C4-2B (cell line): Measurements from ENCODE around the gene PTPN11.

Experiments
- H3K27ac ChIP-seq: fragments of 450-650 bp; 2 replicates; pipeline ENCODE4 v1.5.1; 2017
- CTCF ChIP-seq: fragments of 450-650 bp; conservative IDR thresholded peaks from 2 replicates; pipeline ENCODE4 v1.5.1; 2017; ENCODE audit warnings: mild to moderate bottlenecking
- ZFX ChIP-seq: fragments of 450-650 bp; IDR thresholded peaks from 2 replicates; pipeline ENCODE4 v1.6.1; 2017

PTPN11 gene

GRCh38 chr12:112479413-112479812 lies 60.7 kb downstream of the PTPN11 start:
- H3K27ac ChIP-seq = no peak overlapping the region
- no peak for TF ChIP-seq ZFX
- TF ChIP-seq CTCF = no peak

- H3K27ac ChIP-seq = no peak overlapping the region
- TF ChIP-seq CTCF (no peak), ZFX (no peak)
Measured at GRCh38 chr12:112480931-112481330, 62.2 kb downstream of the PTPN11 start.

GRCh38 chr12:112482733-112483132 lies 64.0 kb downstream of the PTPN11 start:
- no peak overlapping the region for H3K27ac ChIP-seq
- no peak for TF ChIP-seq ZFX
- no peak for TF ChIP-seq CTCF

GRCh38 chr12:112486361-112486760 lies 67.6 kb downstream of the PTPN11 start:
- H3K27ac ChIP-seq = no peak overlapping the region
- TF ChIP-seq CTCF (no peak), ZFX (no peak)

GRCh38 chr12:112488257-112488876 lies 69.6 kb downstream of the PTPN11 start:
- TF ChIP-seq ZFX (no peak), CTCF (no peak)
- H3K27ac ChIP-seq = no peak overlapping the region

GRCh38 chr12:112489456-112489855 lies 70.7 kb downstream of the PTPN11 start:
- no peak overlapping the region for H3K27ac ChIP-seq
- no peak for TF ChIP-seq CTCF
- TF ChIP-seq ZFX = no peak

GRCh38 chr12:112496496-112496895 lies 77.7 kb downstream of the PTPN11 start:
- no peak for TF ChIP-seq CTCF
- no peak for TF ChIP-seq ZFX
- H3K27ac ChIP-seq = no peak overlapping the region
